Left lung (tissue), 10 donors: Measurements from ENCODE around the gene PAPOLB. TPM values are rescaled to one million over a fixed set of nuclear protein-coding genes. Genes with fewer than 3 reads are reported as not detected.

Experiments
- ATAC-seq: fragments of 200-7000 bp; cut with Tn5 transposase; one replicate; pipeline ENCODE4 v1.9.1; 2020; ENCODE audit warnings: moderate library complexity
- DNase-seq, 4 donors: peaks; one replicate each; pipeline ENCODE4 v3.0.0-alpha.2; 2013 to 2020
- H3K27ac ChIP-seq, 2 donors: fragments of 200-600 bp; sonication (generic) in 1 of 2; one replicate each; pipeline versions ENCODE4 v1.5.0 to v1.8.0; 2020 to 2021
- H3K27me3 ChIP-seq, 2 donors: fragments of 200-600 bp; sonication (generic) in 1 of 2; one replicate each; pipeline versions ENCODE4 v1.5.0 to v1.8.0; 2020 to 2021
- H3K36me3 ChIP-seq, 2 donors: fragments of 200-600 bp; sonication (generic) in 1 of 2; one replicate each; pipeline versions ENCODE4 v1.5.0 to v1.8.0; 2020 to 2021
- H3K4me1 ChIP-seq, 2 donors: fragments of 200-600 bp; one replicate each; pipeline ENCODE4 v1.8.0; 2021
- H3K4me3 ChIP-seq, 2 donors: fragments of 200-600 bp; sonication (generic) in 1 of 2; one replicate each; pipeline versions ENCODE4 v1.5.0 to v1.8.0; 2020 to 2021; ENCODE audit warnings: mild to moderate bottlenecking in 1 of 2
- H3K9me3 ChIP-seq, 2 donors: fragments of 200-600 bp; sonication (generic) in 1 of 2; one replicate each; pipeline versions ENCODE4 v1.5.0 to v1.8.0; 2020 to 2021
- CTCF ChIP-seq, 2 donors: fragments of 200-600 bp; sonication (generic) in 1 of 2; IDR thresholded peaks; one replicate each; pipeline versions ENCODE4 v1.5.0 to v1.8.0; 2021; ENCODE audit warnings: antibody characterized with exemption in 2 of 2
- intact Hi-C, 2 donors: fragments of 100-400 bp; cut with DNase I; formaldehyde crosslinking; loops; one replicate each; pipeline versions ENCODE4 v1.11.2 to v1.14.2; 2022
- polyA plus RNA-seq, 6 donors: library from polyadenylated mRNA; unstranded; fragments of 120-200 nt; gene quantifications; one replicate each; pipeline ENCODE4 v1.2.1, GENCODE V29; 2013; ENCODE audit not compliant: insufficient read length in 6 of 6
- total RNA-seq, 2 donors: library from RNA; stranded (reverse); fragmentation: NEBNext Ultra II Directional; extraction: Animal tissue kit (Norgen Biotek cat#: 25700); gene quantifications; one replicate each; pipeline ENCODE4 v1.2.1, GENCODE V29; 2021
- donor health status: DM: no; HTN: yes; CAD: no.
- donor health status: DM: no; HTN: no; CAD: no.

The PAPOLB gene
- total and polyA plus RNA-seq, 8 donors = 0.07 to 0.24 (median 0.14) TPM

DNA sequence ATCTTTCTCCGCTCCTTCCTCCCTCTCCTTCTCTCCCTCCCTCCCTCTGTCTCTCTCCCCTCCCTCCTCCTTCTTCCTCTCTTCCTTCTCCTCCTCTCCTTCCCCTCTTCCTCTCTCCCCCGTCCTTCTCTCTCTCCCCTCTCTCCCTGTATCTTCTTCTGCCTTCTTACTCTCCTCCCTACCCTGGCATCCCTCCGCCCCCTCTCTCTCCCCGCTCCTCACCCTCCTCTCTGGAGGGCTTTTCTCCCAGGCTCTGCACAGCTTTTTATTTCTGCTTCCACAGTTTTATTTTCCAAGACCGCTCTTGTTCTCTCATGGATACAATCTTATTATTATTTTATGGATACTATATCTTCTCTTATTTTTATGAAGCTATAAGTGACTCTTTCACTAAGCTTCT is 53.8 kb downstream of the PAPOLB start:
- no peak for DNase-seq
- H3K27ac ChIP-seq = no peak overlapping the region

More for the DNA sequence above, 53.8 kb downstream of the PAPOLB start:
- Histone ChIP-seq H3K4me3 (no peak overlapping the region), H3K9me3 (no peaks in the 10 kb centered on the region), H3K27me3 (peaks cover 0 to 36% of the 10 kb centered on the region in 2 donors), H3K36me3 (no peaks in the 10 kb centered on the region), H3K4me1 (peaks cover 0 to 5% of the 10 kb centered on the region in 2 donors)
- no peak for TF ChIP-seq CTCF (IDR thresholded peaks at IDR 0.05)
- no peak for ATAC-seq
- intact Hi-C loops = no loop called here

Other genes starting within 250 kb of the PAPOLB start
- 10 to 100 TPM; 25.0 to 29.2 TPM for gene FOXK1, start 179.7 kb downstream of the PAPOLB start, total RNA-seq
- gene FOXK1, start 179.7 kb downstream of the PAPOLB start, polyA plus RNA-seq = 10 to 100 TPM; 15.1 to 26.6 (median 17.5) TPM
- gene AP5Z1, start 86.4 kb downstream of the PAPOLB start, total RNA-seq = 10 to 100 TPM; 37.1 to 49.5 TPM
- gene AP5Z1, start 86.4 kb downstream of the PAPOLB start, polyA plus RNA-seq = 10 to 100 TPM; 16.9 to 30.2 (median 19.1) TPM
- gene RADIL, start 21.7 kb upstream of the PAPOLB start, total RNA-seq = 1 to 10 TPM; 6.2 to 8.0 TPM
- gene RADIL, start 21.7 kb upstream of the PAPOLB start, polyA plus RNA-seq = 10 to 100 TPM in 2 of 6 donors, 1 to 10 TPM in 4; 8.0 to 14.7 (median 9.6) TPM
- not detected for gene MMD2, start 97.2 kb upstream of the PAPOLB start, total RNA-seq
- gene MMD2, start 97.2 kb upstream of the PAPOLB start, polyA plus RNA-seq = under 1 TPM in 2 of 6 donors, not detected in 4; 0.06 to 0.17 TPM
- 10 to 100 TPM in 1 of 2 donors, 1 to 10 TPM in 1; 9.7 to 11.0 TPM for gene RBAK, start 183.8 kb upstream of the PAPOLB start, total RNA-seq
- gene RBAK, start 183.8 kb upstream of the PAPOLB start, polyA plus RNA-seq = 10 to 100 TPM; 17.7 to 22.0 (median 20.6) TPM